HCT116 (cell line): Measurements from ENCODE around the gene MATK. TPM values are rescaled to one million over a fixed set of nuclear protein-coding genes. Genes with fewer than 3 reads are reported as not detected.

Experiments used
- ATAC-seq: fragments of 200-7000 bp; cut with Tn5 transposase; 2 replicates; pipeline ENCODE4 v1.9.1; 2020; ENCODE audit warnings: mild to moderate bottlenecking, moderate library complexity
- BruUV-seq: library from RNA; stranded (reverse); fragments of 400-500 nt; replicated peaks from 2 replicates; lab custom pipeline; 2021; lab: Mats Ljungman, UMichigan
- CTCF ChIA-PET: fragments of 300-600 bp; sonication (Branson Sonifier 250); formaldehyde crosslinking; loops from one replicate; lab custom pipeline; 2021; ENCODE audit warnings: antibody characterized with exemption; lab: Charles Lee
- POLR2A ChIA-PET: fragments of 300-600, 350-600 bp; sonication (Branson Sonifier 250); formaldehyde crosslinking; loops from one replicate; lab custom pipeline; 2021; ENCODE audit warnings: antibody characterized with exemption; lab: Charles Lee
- RAD21 ChIA-PET, 2 experiments: fragments of 300-600 bp; sonication (Branson Sonifier 250); formaldehyde crosslinking; loops; one replicate each; lab custom pipeline; 2023; ENCODE audit warnings: low total read pairs in 2 of 2; ENCODE audit not compliant: uncharacterized antibody in 2 of 2, unreplicated experiment in 2 of 2, low non-redundant PET in 1 of 2; lab: Charles Lee
- DNase-seq: peaks from one replicate; pipeline ENCODE4 v3.0.0-alpha.2; 2010; ENCODE audit warnings: low read depth, low spot score
- H2AFZ ChIP-seq: fragments of 200-600 bp; shearing (Covaris generic), sonication (generic); 2 replicates; pipeline ENCODE4 v1.6.1; 2017; ENCODE audit warnings: low read depth, mixed run types, mixed read lengths, antibody characterized with exemption, low read length; ENCODE audit not compliant: poor library complexity, severe bottlenecking
- H3K27ac ChIP-seq: 2 replicates; pipeline ENCODE4 v1.5.1; 2012; ENCODE audit warnings: low read depth, low read length
- H3K27me3 ChIP-seq: fragments of 200-600 bp; sonication (generic); 2 replicates; pipeline ENCODE4 v1.6.1; 2016; ENCODE audit warnings: mixed run types, low read length, mixed read lengths; ENCODE audit not compliant: insufficient read depth
- H3K36me3 ChIP-seq, 2 experiments: fragments of 200-500 bp in 1 of 2; fragments of 200-600 bp in 1 of 2; sonication (Bioruptor generic) in 1 of 2; sonication (generic) in 1 of 2; 2 replicates each; pipeline versions ENCODE4 v1.5.1 to v1.6.1; 2014 to 2016; ENCODE audit warnings: low read length in 2 of 2, inconsistent platforms in 1 of 2, mixed read lengths in 1 of 2, mixed run types in 1 of 2; ENCODE audit not compliant: insufficient read depth in 2 of 2, control insufficient read depth in 1 of 2
- H3K4me1 ChIP-seq, 2 experiments: fragments of 200-600 bp in 1 of 2; sonication (generic) in 1 of 2; 2 replicates each; pipeline versions ENCODE4 v1.5.1 to v1.6.1; 2012 to 2017; ENCODE audit warnings: low read length in 2 of 2, inconsistent platforms in 1 of 2, mild to moderate bottlenecking in 1 of 2, mixed read lengths in 1 of 2, mixed run types in 1 of 2, moderate library complexity in 1 of 2; ENCODE audit not compliant: insufficient read depth in 2 of 2, control insufficient read depth in 1 of 2
- H3K4me2 ChIP-seq: fragments of 200-600 bp; sonication (generic); 2 replicates; pipeline ENCODE4 v1.6.1; 2017; ENCODE audit warnings: mixed run types, low read length, mixed read lengths
- H3K4me3 ChIP-seq, 2 experiments: fragments of 200-600 bp in 1 of 2; sonication (generic) in 1 of 2; replicated peaks in 1 of 2; 2 replicates each; pipeline ENCODE4 v1.5.1; 2011 to 2016; ENCODE audit warnings: low read length in 2 of 2, control low read depth in 1 of 2, low read depth in 1 of 2, mild to moderate bottlenecking in 1 of 2, mixed read lengths in 1 of 2, mixed run types in 1 of 2
- H3K79me2 ChIP-seq: fragments of 200-600 bp; sonication (generic); 2 replicates; pipeline ENCODE4 v1.6.1; 2017; ENCODE audit warnings: mild to moderate bottlenecking, mixed run types, low read length, moderate library complexity, mixed read lengths; ENCODE audit not compliant: insufficient read depth
- H3K9ac ChIP-seq: fragments of 200-600 bp; sonication (generic); 2 replicates; pipeline ENCODE4 v1.6.1; 2016; ENCODE audit warnings: low read length, mixed read lengths
- H3K9me2 ChIP-seq: fragments of 200-600 bp; sonication (generic), shearing (Covaris generic); 2 replicates; pipeline ENCODE4 v1.6.1; 2017; ENCODE audit warnings: mixed run types, mild to moderate bottlenecking, moderate library complexity; ENCODE audit not compliant: insufficient read depth
- H3K9me3 ChIP-seq, 2 experiments: fragments of 200-500 bp in 1 of 2; fragments of 200-600 bp in 1 of 2; sonication (Bioruptor generic) in 1 of 2; sonication (generic) in 1 of 2; 2 replicates each; pipeline ENCODE4 v1.6.1; 2014 to 2017; ENCODE audit warnings: low read length in 2 of 2, mixed read lengths in 2 of 2, inconsistent platforms in 1 of 2, low read depth in 1 of 2, mild to moderate bottlenecking in 1 of 2, mixed run types in 1 of 2, moderate library complexity in 1 of 2; ENCODE audit not compliant: control insufficient read depth in 1 of 2, insufficient read depth in 1 of 2
- H4K20me1 ChIP-seq: fragments of 200-600 bp; sonication (generic), shearing (Covaris generic); 2 replicates; pipeline ENCODE4 v1.6.1; 2017; ENCODE audit warnings: mixed run types, mild to moderate bottlenecking, moderate library complexity; ENCODE audit not compliant: insufficient read depth
- CBX3 ChIP-seq: IDR thresholded peaks from 2 replicates; pipeline ENCODE4 v1.6.1; 2012; ENCODE audit warnings: low read depth
- EGR1 ChIP-seq: IDR thresholded peaks from 2 replicates; pipeline ENCODE4 v1.6.1; 2012; ENCODE audit warnings: low read depth
- EZH2 ChIP-seq: fragments of 200-600 bp; sonication (generic); IDR thresholded peaks from 2 replicates; pipeline ENCODE4 v1.6.1; 2017; ENCODE audit warnings: antibody characterized with exemption, mixed run types
- JUND ChIP-seq: IDR thresholded peaks from 2 replicates; pipeline ENCODE4 v1.6.1; 2012
- MAX ChIP-seq: IDR thresholded peaks from 2 replicates; pipeline ENCODE4 v1.6.1; 2012
- RAD21 ChIP-seq: IDR thresholded peaks from 2 replicates; pipeline ENCODE4 v1.6.1; 2012; ENCODE audit warnings: low read depth, mild to moderate bottlenecking
- REST ChIP-seq: IDR thresholded peaks from 2 replicates; pipeline ENCODE4 v1.6.1; 2012; ENCODE audit warnings: low read depth
- TCF7L2 ChIP-seq: IDR thresholded peaks from 2 replicates; pipeline ENCODE4 v1.7.0; 2011; ENCODE audit warnings: borderline replicate concordance, inconsistent platforms; ENCODE audit not compliant: insufficient read depth, insufficient read length; ENCODE audit errors: extremely low read depth
- YY1 ChIP-seq: IDR thresholded peaks from 2 replicates; pipeline ENCODE4 v1.6.1; 2011; ENCODE audit warnings: low read length, low read depth, moderate library complexity, mild to moderate bottlenecking; ENCODE audit not compliant: insufficient replicate concordance; ENCODE audit errors: extremely low read depth
- intact Hi-C: fragments of 100-400 bp; cut with micrococcal nuclease; formaldehyde crosslinking; loops from 2 replicates; pipeline ENCODE4 v1.10.0; 2022
- total RNA-seq: library from RNA; stranded (reverse); gene quantifications from one replicate; pipeline ENCODE4 v1.2.1, GENCODE V29; 2021; ENCODE audit not compliant: unreplicated experiment

MATK gene
- total RNA-seq, 1 experiment from 2014 or later: not detected

GRCh38 chr19:3808420-3809143, 22.4 kb upstream of the MATK start:
- RAD21 ChIA-PET: no interaction called here
- H3K4me1 ChIP-seq: no peaks in the 10 kb centered on the region
- H3K9me2 ChIP-seq: no peaks in the 10 kb centered on the region
- no peak overlapping the region for H3K9ac ChIP-seq
- intact Hi-C loops: no loop called here
- H3K4me3 ChIP-seq: no peak overlapping the region
- DNase-seq: no peak
- H3K27ac ChIP-seq: no peak overlapping the region; the same call in 1 of the 2 replicates
- no peaks in the 10 kb centered on the region for H3K36me3 ChIP-seq
- no peaks in the 10 kb centered on the region for H4K20me1 ChIP-seq
- no peak overlapping the region for H3K4me2 ChIP-seq
- H3K79me2 ChIP-seq: no peaks in the 10 kb centered on the region
- TF ChIP-seq YY1 (no peak), CBX3 (no peak), MAX (no peak), RAD21 (no peak), JUND (no peak), EGR1 (no peak), EZH2 (no peak), REST (no peak), TCF7L2 (no peak)
- TF ChIP-seq, all 23 proteins: peak for 0
- H2AFZ ChIP-seq: no peak overlapping the region
- POLR2A ChIA-PET: no interaction called here
- H3K9me3 ChIP-seq: peaks cover 0 to 5% of the 10 kb centered on the region in 2 experiments; a peak in 2 of 4 replicates
- no peak for ATAC-seq
- CTCF ChIA-PET: no interaction called here
- no peaks in the 10 kb centered on the region for H3K27me3 ChIP-seq
- BruUV-seq: no TSS peak
